GM20000 (cell line): ENCODE results near the gene CAMK2B.

Source experiments
- DNase-seq: peaks from one replicate; pipeline ENCODE4 v3.0.0; 2012; ENCODE audit warnings: low spot score
- TF ChIP-seq, protein P1 (sequence below): IDR thresholded peaks from 2 replicates; pipeline ENCODE4 v1.5.1; 2012; ENCODE audit warnings: mild to moderate bottlenecking, control low read depth; ENCODE audit errors: extremely low read depth, missing control alignments

Gene CAMK2B

GRCh38 chr7:44269417-44269816 lies 56.0 kb downstream of the CAMK2B start:
- no peak for DNase-seq
- TF ChIP-seq, protein P1, sequence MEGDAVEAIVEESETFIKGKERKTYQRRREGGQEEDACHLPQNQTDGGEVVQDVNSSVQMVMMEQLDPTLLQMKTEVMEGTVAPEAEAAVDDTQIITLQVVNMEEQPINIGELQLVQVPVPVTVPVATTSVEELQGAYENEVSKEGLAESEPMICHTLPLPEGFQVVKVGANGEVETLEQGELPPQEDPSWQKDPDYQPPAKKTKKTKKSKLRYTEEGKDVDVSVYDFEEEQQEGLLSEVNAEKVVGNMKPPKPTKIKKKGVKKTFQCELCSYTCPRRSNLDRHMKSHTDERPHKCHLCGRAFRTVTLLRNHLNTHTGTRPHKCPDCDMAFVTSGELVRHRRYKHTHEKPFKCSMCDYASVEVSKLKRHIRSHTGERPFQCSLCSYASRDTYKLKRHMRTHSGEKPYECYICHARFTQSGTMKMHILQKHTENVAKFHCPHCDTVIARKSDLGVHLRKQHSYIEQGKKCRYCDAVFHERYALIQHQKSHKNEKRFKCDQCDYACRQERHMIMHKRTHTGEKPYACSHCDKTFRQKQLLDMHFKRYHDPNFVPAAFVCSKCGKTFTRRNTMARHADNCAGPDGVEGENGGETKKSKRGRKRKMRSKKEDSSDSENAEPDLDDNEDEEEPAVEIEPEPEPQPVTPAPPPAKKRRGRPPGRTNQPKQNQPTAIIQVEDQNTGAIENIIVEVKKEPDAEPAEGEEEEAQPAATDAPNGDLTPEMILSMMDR, result no peak

GRCh38 chr7:44268671-44269070 lies 56.7 kb downstream of the CAMK2B start:
- TF ChIP-seq, protein P1, result no peak
- DNase-seq, result no peak

GRCh38 chr7:44267719-44268421 lies 57.5 kb downstream of the CAMK2B start:
- TF ChIP-seq, protein P1, result no peak

DNA sequence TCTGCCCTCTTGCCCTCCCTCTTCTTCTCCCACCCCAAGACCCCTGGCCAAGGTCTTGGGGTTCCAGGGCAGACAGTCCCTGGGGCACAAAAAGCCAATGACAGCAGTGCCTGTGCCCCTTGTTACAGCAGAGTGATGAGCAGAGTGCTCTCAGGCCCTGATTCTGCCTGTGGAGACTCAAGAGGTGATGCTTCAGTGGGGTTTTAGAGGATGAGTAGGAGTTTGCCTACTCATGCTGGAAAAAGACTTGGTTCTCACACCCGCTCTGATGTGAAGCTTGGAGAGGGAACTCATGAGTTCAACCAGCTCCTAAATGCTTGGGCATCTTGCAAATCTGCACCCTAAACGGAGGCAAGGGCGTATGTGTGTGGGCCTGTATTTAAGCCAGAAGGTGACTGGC lies 58.2 kb downstream of the CAMK2B start:
- no peak for DNase-seq
- TF ChIP-seq, protein P1, result no peak

More at GRCh38 chr7:44267719-44268421, 57.5 kb downstream of the CAMK2B start:
- DNase-seq, result no peak

- TF ChIP-seq, protein P1, result no peak
- DNase-seq, result no peak
Observed at GRCh38 chr7:44266526-44266925, 58.9 kb downstream of the CAMK2B start.

DNA sequence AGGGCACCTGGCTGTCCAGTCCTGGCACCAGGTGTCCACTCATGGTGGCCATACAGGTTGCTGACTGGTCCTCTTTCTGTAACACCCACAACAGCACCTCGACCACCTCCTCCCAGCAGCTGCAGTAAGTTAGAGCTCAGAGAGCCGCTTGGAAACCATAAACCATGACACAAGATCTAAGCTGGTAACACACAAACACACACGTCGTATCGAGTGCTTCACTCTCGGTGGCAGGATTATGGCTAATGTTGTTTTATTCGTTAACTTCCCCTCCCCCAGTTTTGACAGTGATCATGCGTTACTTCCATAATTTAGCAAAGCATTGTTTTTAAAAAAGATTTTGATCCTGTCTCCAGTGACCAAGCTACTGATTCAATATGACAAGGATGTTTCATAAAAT lies 59.7 kb downstream of the CAMK2B start:
- no peak for DNase-seq
- TF ChIP-seq, protein P1, result no peak

DNA sequence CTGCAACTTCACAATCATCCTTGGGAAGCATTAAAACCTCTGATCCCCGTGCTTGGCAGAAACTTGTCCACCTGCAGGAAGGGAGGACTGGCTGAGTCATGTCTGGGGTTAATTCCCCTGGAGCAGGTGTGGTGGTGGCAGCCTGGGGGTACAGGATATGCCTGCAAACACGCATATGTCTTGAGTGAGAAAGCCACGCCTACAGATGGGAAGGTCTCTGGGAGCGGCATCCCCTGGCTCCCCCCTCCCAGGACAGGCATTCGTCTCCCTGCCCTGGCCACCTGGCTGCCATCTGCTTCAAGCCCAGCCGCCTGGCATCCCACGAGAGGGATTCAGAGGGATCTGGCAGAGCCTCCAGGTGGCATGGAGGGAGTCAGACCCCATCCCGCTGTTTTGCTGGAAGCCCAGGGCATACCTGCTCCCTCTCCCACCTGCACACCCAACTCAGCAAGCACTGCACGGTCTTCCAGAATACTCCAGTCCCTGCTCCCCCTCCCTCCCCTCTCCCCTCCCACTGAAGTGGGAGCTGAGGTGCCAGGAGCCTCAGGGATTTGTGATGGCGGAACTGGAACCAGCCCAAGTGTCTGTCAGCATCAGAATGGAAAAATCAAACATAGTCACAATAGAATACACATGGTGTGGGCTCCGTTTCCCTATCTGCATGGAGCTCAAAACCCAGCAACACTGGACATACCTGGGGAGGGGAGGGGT lies 61.0 kb downstream of the CAMK2B start:
- TF ChIP-seq, protein P1, result no peak
- no peak for DNase-seq
